Sigmoid colon (tissue), 3 donors: Measurements from ENCODE around the gene SLC14A1.

Experiments
- CTCF ChIP-seq, 4 experiments: fragments of 450-650 bp in 3 of 4; fragments of 200-600 bp in 1 of 4; IDR thresholded peaks; one replicate each; pipeline ENCODE4 v1.5.1; 2016 to 2019; ENCODE audit warnings: antibody characterized with exemption in 4 of 4, mild to moderate bottlenecking in 3 of 4, moderate library complexity in 2 of 4
- POLR2A ChIP-seq, 2 donors: fragments of 450-650 bp; IDR thresholded peaks; one replicate each; pipeline ENCODE4 v1.6.1; 2016; ENCODE audit warnings: antibody characterized with exemption in 2 of 2, mild to moderate bottlenecking in 2 of 2, moderate library complexity in 2 of 2

DNA sequence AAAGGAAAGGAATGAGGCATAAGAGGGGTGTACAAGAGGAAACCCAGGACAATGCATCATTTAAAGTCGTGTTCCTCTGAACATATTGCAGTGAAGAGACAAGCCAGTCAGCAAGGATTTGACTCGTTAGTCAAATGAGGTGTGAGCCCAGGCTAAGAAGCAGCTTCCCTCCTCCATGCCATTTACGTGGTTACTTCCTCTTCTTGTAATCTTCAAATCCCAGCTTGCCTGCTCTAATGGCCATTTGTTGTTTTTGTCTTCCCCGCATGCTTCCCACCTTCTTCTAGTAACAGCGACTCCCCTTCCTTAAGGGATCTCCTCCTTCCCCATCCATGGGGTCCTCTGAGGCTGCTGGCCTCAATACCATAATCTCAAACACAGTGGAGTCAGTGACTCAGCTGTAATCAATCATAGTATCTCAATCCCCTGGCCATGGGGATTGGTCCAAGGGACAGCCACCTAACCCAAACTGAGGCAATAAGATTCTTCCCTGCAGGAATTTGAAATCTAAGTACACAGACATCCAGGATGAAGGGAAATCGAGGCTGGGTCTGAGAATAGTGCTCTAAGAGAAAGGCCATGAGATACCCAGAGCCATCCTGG is 37.6 kb downstream of the SLC14A1 start:
- TF ChIP-seq CTCF (IDR thresholded peaks at IDR 0.05) = no peak
- TF ChIP-seq POLR2A (IDR thresholded peaks at IDR 0.05) = no peak
